Choroid plexus epithelial cell (primary cell): ENCODE measurements around the gene LONP2.

Source experiments
- DNase-seq: peaks from one replicate; pipeline ENCODE4 v3.0.0-alpha.2; 2010; ENCODE audit warnings: low read depth
- H3K4me3 ChIP-seq: 2 replicates; pipeline ENCODE4 v1.5.1; 2011; ENCODE audit warnings: low read depth, mild to moderate bottlenecking, control low read depth, low read length, moderate library complexity
- CTCF ChIP-seq: conservative IDR thresholded peaks from 2 replicates; pipeline ENCODE4 v1.5.1; 2011; ENCODE audit warnings: low read depth, mild to moderate bottlenecking, control low read depth, inconsistent platforms, low read length, moderate library complexity

The LONP2 gene

GRCh38 chr16:48354877-48355855 is 111.1 kb downstream of the LONP2 start:
- no peak overlapping the region for H3K4me3 ChIP-seq
- DNase-seq: no peak
- no peak for TF ChIP-seq CTCF

GRCh38 chr16:48356633-48357376 is 112.7 kb downstream of the LONP2 start:
- DNase-seq: no peak
- TF ChIP-seq CTCF: no peak
- H3K4me3 ChIP-seq: no peak overlapping the region

DNA sequence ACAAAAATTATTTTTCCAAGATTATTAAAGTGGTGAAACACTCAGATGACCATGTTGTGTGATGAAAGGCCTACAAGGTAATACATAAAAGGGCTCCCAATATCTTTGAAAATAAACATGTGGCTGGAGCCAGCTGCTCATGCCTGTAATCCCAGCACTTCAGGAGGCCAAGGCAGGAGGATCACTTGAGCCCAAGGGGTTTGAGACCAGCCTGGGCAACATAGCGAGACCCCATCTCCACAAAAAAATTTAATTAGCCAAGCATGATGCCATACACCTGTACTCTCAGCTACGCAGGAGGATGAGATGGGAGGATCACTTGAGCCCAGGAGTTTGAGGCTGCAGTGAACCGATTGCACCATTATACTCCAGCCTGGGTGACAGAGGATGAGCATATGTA is 114.3 kb downstream of the LONP2 start:
- TF ChIP-seq CTCF: no peak
- no peak overlapping the region for H3K4me3 ChIP-seq
- DNase-seq: no peak

- TF ChIP-seq CTCF: no peak
- no peak for DNase-seq
- no peak overlapping the region for H3K4me3 ChIP-seq
Measured at GRCh38 chr16:48359983-48360382, 115.9 kb downstream of the LONP2 start.

GRCh38 chr16:48361012-48361411 is 116.9 kb downstream of the LONP2 start:
- no peak overlapping the region for H3K4me3 ChIP-seq
- TF ChIP-seq CTCF: no peak
- DNase-seq: no peak

GRCh38 chr16:48361540-48362144 is 117.5 kb downstream of the LONP2 start:
- DNase-seq: no peak
- H3K4me3 ChIP-seq: no peak overlapping the region
- no peak for TF ChIP-seq CTCF
